Right cardiac atrium (tissue), 5 donors: Measurements from ENCODE around the gene CDC42EP3. TPM values are rescaled to one million over a fixed set of nuclear protein-coding genes. Genes with fewer than 3 reads are reported as not detected.

Experiments used
- ATAC-seq, 2 donors: fragments of 200-7000 bp; cut with Tn5 transposase; one replicate each; pipeline versions ENCODE4 v1.8.0 to v1.9.1; 2020; ENCODE audit warnings: moderate library complexity in 2 of 2, mild to moderate bottlenecking in 1 of 2
- DNase-seq, 3 donors: peaks; one replicate each; pipeline ENCODE4 v3.0.0-alpha.2; 2020
- H3K27ac ChIP-seq: one replicate; pipeline ENCODE4 v1.5.1; 2013; ENCODE audit warnings: mild to moderate bottlenecking, low read length, control low read depth, moderate library complexity
- H3K27me3 ChIP-seq: one replicate; pipeline ENCODE4 v1.6.1; 2013; ENCODE audit not compliant: control insufficient read depth, insufficient read depth
- H3K4me1 ChIP-seq: one replicate; pipeline ENCODE4 v1.6.1; 2013; ENCODE audit warnings: low read length; ENCODE audit not compliant: control insufficient read depth, insufficient read depth
- H3K4me3 ChIP-seq: one replicate; pipeline ENCODE4 v1.5.1; 2013; ENCODE audit warnings: low read length, control low read depth
- H3K9me3 ChIP-seq: one replicate; pipeline ENCODE4 v1.6.1; 2013; ENCODE audit warnings: low read length; ENCODE audit not compliant: control insufficient read depth
- WGBS: extraction: QIAGEN DNeasy Blood & Tissue Kit; methylation state at CpG from one replicate; pipeline ENCODE4 v1.1.7; 2013; 5-methylcytosine and 5-hydroxymethylcytosine counted together
- intact Hi-C, 4 donors: fragments of 100-400 bp; cut with DNase I; formaldehyde crosslinking; loops; one replicate each; pipeline versions ENCODE4 v1.11.0 to v1.14.0; 2022 to 2023
- polyA plus RNA-seq: library from polyadenylated mRNA; stranded (reverse); fragments of 200-250 nt; gene quantifications from one replicate; pipeline ENCODE4 v1.2.3, GENCODE V29; 2013
- total RNA-seq, 4 donors: library from RNA; stranded (reverse); fragmentation: NEBNext Ultra II Directional; extraction: Animal tissue kit (Norgen Biotek cat#: 25700); gene quantifications; one replicate each; pipeline ENCODE4 v1.2.1, GENCODE V29; 2021
- donor health status: healthy with polysubstance abuse.
- donor health status: DM: no; HTN: yes; CAD: no.
- donor health status: DM: no; HTN: no; CAD: no.
- donor health status: DM: no; HTN: yes; CAD: no; lungs with severe emphysema.
- donor health status: DM: yes; HTN: yes; CAD: no.

Gene CDC42EP3
- total and polyA plus RNA-seq, 5 donors = 37.3 to 98.4 (median 76.7) TPM

GRCh38 chr2:37599688-37600525 lies 71.5 kb downstream of the CDC42EP3 start:
- Histone ChIP-seq H3K4me1 (peaks cover 3% of the 10 kb centered on the region), H3K27ac (no peak overlapping the region), H3K9me3 (no peaks in the 10 kb centered on the region), H3K4me3 (no peak overlapping the region), H3K27me3 (no peaks in the 10 kb centered on the region)
- peak in 1 of 3 donors; percentile 60 for DNase-seq
- intact Hi-C loops = no loop called here
- no peak for ATAC-seq
- 93% methylated on average over 17 of the region's 17 CpGs for WGBS

GRCh38 chr2:37593694-37594093 lies 77.7 kb downstream of the CDC42EP3 start:
- intact Hi-C loops = no loop called here
- peaks cover 3% of the 10 kb centered on the region for H3K4me1 ChIP-seq
- H3K27ac ChIP-seq = no peak overlapping the region
- H3K4me3 ChIP-seq = no peak overlapping the region
- no peaks in the 10 kb centered on the region for H3K9me3 ChIP-seq
- H3K27me3 ChIP-seq = no peaks in the 10 kb centered on the region
- DNase-seq (no peak), ATAC-seq (no peak)
- WGBS = 61% methylated on average over 3 of the region's 3 CpGs

- H3K9me3 ChIP-seq = no peaks in the 10 kb centered on the region
- no peaks in the 10 kb centered on the region for H3K27me3 ChIP-seq
- 36% methylated on average over 3 of the region's 3 CpGs for WGBS
- peaks cover 3% of the 10 kb centered on the region for H3K4me1 ChIP-seq
- H3K4me3 ChIP-seq = no peak overlapping the region
- DNase-seq (no peak), ATAC-seq (peak in 1 of 2 donors; percentile 48)
- H3K27ac ChIP-seq = no peak overlapping the region
- intact Hi-C loops = no loop called here
These were observed 78.4 kb downstream of the CDC42EP3 start for GRCh38 chr2:37593024-37593423.
